ENCODE data around the gene GSTM1.

The GSTM1 gene

GRCh38 chr1:109655615-109656519 is 31.8 kb upstream of the GSTM1 start, which contains the start of gene GSTM4:
TSS of gene GSTM4 (plus strand) at chr1:109656099. CDS start at chr1:109656390, 291 bp downstream.
- Mint-ChIP-seq H3K4me1 (peaks cover 73% of the 10 kb centered on the region), H3K9me3 (no peaks in the 10 kb centered on the region), H3K27me3 (ENCODE audit: low read depth, poor library complexity) (peaks cover 41% of the 10 kb centered on the region), H3K27ac (no peak within 1 kb of the TSS), H3K4me3 (peak within 1 kb of the TSS; percentile 91), H3K36me3 (ENCODE audit: low read depth) (peaks cover 4% of the 10 kb centered on the region)
- DNase-seq: peak; percentile 91
- no peak for TF ChIP-seq CTCF (IDR thresholded peaks at IDR 0.05)

DNA sequence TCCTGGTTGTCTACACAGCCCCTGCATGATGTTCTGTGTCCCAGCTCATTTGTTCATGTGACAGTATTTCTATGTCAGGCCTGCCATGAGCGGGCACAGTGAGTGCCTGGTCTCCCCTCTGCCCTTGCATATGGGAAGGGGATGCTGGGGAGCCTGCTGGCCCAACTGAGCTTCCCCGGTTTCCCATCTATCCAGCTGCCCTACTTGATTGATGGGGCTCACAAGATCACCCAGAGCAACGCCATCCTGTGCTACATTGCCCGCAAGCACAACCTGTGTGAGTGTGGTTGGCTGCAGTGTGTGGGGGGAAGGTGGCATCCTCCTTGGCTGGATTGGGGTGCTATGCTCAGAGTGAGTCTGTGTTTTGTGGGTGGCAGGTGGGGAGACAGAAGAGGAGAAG is 30.2 kb upstream of the GSTM1 start:
- Mint-ChIP-seq H3K9me3 (no peaks in the 10 kb centered on the region), H3K27me3 (ENCODE audit: low read depth, poor library complexity) (peaks cover 25% of the 10 kb centered on the region), H3K36me3 (ENCODE audit: low read depth) (peaks cover 8% of the 10 kb centered on the region), H3K4me3 (peak overlapping the region; percentile 60), H3K27ac (no peak overlapping the region), H3K4me1 (peaks cover 88% of the 10 kb centered on the region)
- DNase-seq: no peak
- TF ChIP-seq CTCF (IDR thresholded peaks at IDR 0.05): no peak

GRCh38 chr1:109657970-109658369 is 29.6 kb upstream of the GSTM1 start:
- no peak overlapping the region for H3K27ac Mint-ChIP-seq
- peaks cover 91% of the 10 kb centered on the region for H3K4me1 Mint-ChIP-seq
- peaks cover 8% of the 10 kb centered on the region for H3K36me3 Mint-ChIP-seq (ENCODE audit: low read depth)
- no peak for TF ChIP-seq CTCF (IDR thresholded peaks at IDR 0.05)
- peak overlapping the region; percentile 60 for H3K4me3 Mint-ChIP-seq
- H3K27me3 Mint-ChIP-seq (ENCODE audit: low read depth, poor library complexity): peaks cover 22% of the 10 kb centered on the region
- DNase-seq: peak; percentile 31
- H3K9me3 Mint-ChIP-seq: no peaks in the 10 kb centered on the region

- H3K4me1 Mint-ChIP-seq: peaks cover 89% of the 10 kb centered on the region
- peak overlapping the region; percentile 94 for H3K27ac Mint-ChIP-seq
- peak overlapping the region; percentile 60 for H3K4me3 Mint-ChIP-seq
- no peak for TF ChIP-seq CTCF (IDR thresholded peaks at IDR 0.05)
- H3K36me3 Mint-ChIP-seq (ENCODE audit: low read depth): peaks cover 8% of the 10 kb centered on the region
- H3K9me3 Mint-ChIP-seq: no peaks in the 10 kb centered on the region
- peaks cover 16% of the 10 kb centered on the region for H3K27me3 Mint-ChIP-seq (ENCODE audit: low read depth, poor library complexity)
- no peak for DNase-seq
Measured at GRCh38 chr1:109658533-109659042, 29.0 kb upstream of the GSTM1 start.

DNA sequence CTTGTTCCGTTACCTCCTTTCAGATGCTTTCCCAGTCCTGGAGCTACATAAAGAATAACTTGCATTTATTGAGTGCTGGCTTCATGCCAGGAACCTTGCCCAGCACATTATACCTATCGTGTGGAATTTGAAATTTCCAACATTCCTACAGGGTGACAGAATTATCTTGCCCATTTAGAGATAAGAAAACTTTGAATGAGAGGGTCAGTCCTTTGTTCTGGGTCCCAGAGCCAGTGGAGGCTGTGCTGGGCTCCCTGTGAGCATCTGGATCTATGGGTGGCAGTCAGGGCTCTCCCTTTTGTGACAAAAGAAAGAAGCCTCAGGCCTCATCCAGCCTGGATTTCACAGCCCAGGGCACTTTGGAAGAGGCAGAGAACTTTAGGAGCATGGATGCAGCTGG is 28.5 kb upstream of the GSTM1 start:
- DNase-seq: no peak
- no peak for TF ChIP-seq CTCF (IDR thresholded peaks at IDR 0.05)
- Mint-ChIP-seq H3K27me3 (ENCODE audit: low read depth, poor library complexity) (peaks cover 13% of the 10 kb centered on the region), H3K4me1 (peaks cover 90% of the 10 kb centered on the region), H3K36me3 (ENCODE audit: low read depth) (peaks cover 8% of the 10 kb centered on the region), H3K4me3 (peak overlapping the region; percentile 24), H3K27ac (peak overlapping the region; percentile 94), H3K9me3 (no peaks in the 10 kb centered on the region)
